LNCaP clone FGC (cell line): ENCODE results near the gene UBXN6.

Source experiments
- DNase-seq: peaks from one replicate; pipeline ENCODE4 v3.0.0-alpha.2; 2011; ENCODE audit warnings: low read depth
- H3K4me3 ChIP-seq: 2 replicates; pipeline ENCODE4 v1.5.1; 2011; ENCODE audit warnings: mild to moderate bottlenecking, low read depth, low read length, control low read depth
- TF ChIP-seq, protein P1 (sequence below): IDR thresholded peaks from 2 replicates; pipeline ENCODE4 v1.5.1; 2012; ENCODE audit warnings: mild to moderate bottlenecking; ENCODE audit not compliant: control insufficient read depth, insufficient read depth; ENCODE audit errors: extremely low read depth

The UBXN6 gene

DNA sequence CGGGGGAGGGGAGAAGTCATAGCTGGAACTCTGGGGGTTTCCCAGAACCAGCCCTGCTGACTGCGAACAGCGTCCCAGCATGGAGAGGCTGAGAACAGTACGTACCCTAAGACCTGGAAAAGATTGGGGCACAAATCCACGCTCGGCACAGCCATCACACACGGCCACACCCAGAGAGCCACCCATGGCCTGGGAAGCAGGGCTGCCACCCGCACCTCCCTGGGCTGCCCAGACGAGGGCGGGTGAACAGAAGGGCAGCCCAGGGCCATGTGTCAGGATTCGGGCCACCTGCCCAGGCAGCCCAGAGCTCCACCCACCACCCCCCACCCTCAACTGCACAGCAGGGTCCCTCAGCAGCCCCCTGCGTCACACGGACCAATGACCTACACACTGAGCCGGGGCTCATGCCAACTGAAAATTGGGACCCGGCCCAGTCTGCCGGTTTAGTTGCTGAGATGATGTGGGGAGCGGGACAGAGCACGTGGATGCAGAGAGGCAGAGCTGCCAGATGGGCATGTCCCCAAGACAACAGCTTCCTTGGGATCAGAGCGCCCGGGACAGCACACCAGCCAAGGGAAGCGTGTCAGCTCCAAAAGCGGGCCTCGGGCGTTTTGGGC, 8.5 kb downstream of the UBXN6 start:
- H3K4me3 ChIP-seq, result no peak overlapping the region
- TF ChIP-seq, protein P1, sequence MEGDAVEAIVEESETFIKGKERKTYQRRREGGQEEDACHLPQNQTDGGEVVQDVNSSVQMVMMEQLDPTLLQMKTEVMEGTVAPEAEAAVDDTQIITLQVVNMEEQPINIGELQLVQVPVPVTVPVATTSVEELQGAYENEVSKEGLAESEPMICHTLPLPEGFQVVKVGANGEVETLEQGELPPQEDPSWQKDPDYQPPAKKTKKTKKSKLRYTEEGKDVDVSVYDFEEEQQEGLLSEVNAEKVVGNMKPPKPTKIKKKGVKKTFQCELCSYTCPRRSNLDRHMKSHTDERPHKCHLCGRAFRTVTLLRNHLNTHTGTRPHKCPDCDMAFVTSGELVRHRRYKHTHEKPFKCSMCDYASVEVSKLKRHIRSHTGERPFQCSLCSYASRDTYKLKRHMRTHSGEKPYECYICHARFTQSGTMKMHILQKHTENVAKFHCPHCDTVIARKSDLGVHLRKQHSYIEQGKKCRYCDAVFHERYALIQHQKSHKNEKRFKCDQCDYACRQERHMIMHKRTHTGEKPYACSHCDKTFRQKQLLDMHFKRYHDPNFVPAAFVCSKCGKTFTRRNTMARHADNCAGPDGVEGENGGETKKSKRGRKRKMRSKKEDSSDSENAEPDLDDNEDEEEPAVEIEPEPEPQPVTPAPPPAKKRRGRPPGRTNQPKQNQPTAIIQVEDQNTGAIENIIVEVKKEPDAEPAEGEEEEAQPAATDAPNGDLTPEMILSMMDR, result no peak
- no peak for DNase-seq

DNA sequence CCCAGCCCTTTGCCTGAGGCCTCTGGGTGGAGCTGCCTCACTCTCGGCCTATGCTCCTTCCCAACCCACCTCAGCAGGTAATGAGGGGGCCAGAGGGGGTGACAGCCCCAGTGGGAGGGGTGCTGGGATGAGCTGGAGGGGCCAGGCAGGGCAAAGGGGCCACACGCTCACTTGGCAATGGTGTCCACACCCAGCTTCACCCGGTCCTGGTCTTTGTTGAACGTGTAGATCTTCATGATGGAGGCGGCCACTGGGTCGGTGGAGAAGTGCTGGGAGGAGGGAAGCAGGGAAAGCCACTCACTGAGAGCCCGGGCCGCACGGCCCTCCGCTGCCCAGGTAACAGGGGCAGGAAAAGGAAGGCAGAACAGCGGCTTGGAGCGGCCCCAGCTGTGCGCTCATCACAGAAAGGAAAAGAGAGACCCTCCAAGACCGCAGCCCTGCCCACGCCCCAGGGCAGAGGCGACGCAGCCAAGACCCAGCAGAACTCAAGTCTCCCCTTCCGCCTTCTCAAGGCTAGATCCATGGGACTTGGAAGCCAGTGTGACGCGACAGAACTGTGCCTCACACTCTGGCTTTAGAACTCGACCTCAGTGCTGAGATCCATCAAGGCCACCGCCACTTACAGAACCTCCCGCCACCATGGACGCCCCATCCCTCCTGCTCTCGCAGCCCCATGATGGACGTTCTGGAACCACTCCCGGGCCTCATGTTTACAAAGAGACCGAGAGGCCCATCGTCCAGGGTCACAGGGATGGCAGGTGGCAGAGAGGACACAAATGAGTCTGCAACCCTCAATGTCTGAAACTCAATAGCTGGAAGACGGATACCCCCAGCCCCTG, 9.2 kb downstream of the UBXN6 start:
- no peak overlapping the region for H3K4me3 ChIP-seq
- DNase-seq, result no peak
- TF ChIP-seq, protein P1, result no peak

DNA sequence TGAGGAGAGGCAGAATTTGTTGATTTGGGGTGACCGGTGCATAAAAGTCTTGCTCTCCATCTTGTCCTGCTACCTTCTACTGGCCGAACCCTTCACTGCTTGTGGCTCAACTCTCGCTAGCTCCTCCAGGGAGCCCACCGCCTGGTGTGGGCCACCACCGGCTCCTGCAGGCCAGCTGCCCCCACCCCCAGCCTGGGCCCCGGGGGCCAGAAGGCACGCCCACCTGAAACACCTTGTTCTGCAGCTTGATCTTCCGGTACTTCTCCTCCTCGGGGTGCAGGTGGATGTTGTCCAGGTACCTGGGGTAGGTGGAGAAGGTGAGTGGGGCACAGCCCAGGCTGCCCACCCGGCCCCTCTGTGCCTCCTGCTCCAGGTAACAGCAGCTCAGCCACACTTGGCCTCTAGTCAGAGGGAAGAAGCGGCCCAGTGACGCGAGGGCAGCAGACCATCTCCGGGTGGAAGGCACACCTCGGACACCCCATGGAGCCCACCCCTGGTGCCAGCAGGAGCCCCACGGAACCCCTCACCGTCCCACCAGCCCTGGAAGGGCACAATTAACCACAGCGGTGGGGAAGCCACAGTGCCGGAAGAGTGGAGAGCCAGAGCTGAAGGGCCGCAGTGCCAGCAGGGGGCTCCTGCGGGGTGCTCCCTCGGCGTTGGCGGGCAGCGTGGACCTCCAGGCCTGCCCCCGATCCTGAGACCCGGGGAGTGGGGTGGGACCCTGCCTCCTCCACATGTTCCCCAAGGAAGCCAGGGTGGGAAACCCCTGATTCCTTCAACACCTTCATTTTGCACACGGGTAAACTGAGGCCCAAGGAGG, 10.1 kb downstream of the UBXN6 start:
- H3K4me3 ChIP-seq, result no peak overlapping the region
- no peak for DNase-seq
- TF ChIP-seq, protein P1, result no peak

DNA sequence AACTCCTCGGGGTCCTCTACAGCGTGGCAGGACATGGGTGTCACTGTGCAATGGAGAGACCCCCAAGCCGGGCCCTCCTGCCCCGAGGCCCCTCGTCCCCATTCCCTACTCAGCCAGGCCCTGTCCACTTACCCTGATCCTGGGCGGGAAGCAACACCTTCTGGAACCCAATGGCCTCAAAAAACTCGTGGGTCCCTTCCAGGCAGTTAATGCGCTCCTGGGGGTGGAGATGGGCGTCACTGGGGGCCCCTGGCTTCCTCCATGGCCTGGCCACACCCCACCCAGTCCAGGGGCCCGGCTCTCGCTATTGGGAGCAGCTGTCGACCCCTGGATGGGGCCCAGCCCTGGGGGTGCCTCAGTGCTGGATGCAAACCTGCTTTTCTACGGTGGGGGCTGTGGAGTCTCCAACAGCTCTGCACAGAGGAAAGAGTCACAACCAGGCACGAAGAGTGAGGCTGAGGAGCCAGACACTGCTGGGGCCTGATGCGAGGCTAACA, 10.8 kb downstream of the UBXN6 start:
- H3K4me3 ChIP-seq, result no peak overlapping the region
- DNase-seq, result no peak
- TF ChIP-seq, protein P1, result no peak

DNA sequence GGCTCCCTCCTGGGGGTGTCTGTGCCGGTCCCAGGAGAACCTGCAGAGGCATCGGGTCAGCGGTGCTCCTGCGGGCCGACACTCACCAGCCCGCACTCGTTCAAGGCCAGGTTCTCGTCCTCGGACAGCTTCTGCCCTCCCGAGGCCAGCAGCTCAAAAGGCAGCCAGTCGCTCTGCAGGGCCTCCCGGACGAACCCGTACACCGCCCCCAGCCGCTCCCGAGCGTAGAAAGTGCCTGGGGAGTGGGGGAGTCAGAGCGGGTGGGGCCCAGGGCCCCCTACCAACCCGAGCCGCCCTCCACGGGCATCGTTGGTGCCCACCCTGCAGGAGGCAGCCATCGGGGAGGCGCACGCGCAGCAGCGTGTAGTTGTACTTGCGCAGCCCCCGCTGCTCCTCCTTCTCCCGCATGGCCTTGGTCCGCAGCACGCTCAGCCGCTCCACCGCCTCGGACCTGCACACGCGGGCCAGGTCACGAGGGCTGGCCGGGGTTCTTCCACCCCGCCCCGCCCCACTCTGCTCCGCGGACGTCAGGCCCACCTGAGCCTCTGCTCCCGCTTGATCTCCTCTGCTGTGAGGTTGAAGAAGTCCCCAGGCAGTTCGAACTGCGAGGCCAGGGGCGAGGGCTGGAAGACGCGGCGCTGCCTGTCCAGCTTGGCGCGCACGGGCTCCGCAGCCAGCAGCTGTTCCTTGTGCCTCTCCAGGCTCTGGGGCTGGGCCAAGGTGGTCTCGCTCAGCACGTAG, 11.5 kb downstream of the UBXN6 start:
- TF ChIP-seq, protein P1, result no peak
- no peak for DNase-seq

More for the DNA sequence above, 11.5 kb downstream of the UBXN6 start:
- H3K4me3 ChIP-seq, result no peak overlapping the region
